Thyroid gland (tissue), 4 donors: ENCODE results near the gene TOM1L2. TPM values are rescaled to one million over a fixed set of nuclear protein-coding genes. Genes with fewer than 3 reads are reported as not detected.
A peak's percentile ranks its signal among the peaks of the same experiment; 100 is the strongest.

Experiments used
- DNase-seq, 2 donors: peaks; one replicate each; pipeline ENCODE4 v3.0.0-alpha.2; 2019
- H3K27ac ChIP-seq, 3 donors: fragments of 200-600 bp; sonication (generic); 1 replicate in 2 of 3; 2 replicates in 1 of 3; pipeline ENCODE4 v1.5.1; 2016 to 2019; ENCODE audit warnings: mild to moderate bottlenecking in 1 of 3, moderate library complexity in 1 of 3
- H3K27me3 ChIP-seq: fragments of 200-600 bp; sonication (generic); one replicate; pipeline ENCODE4 v1.5.1; 2019
- H3K36me3 ChIP-seq, 2 donors: fragments of 200-600 bp; sonication (generic); one replicate each; pipeline ENCODE4 v1.5.1; 2016 to 2019
- H3K4me1 ChIP-seq, 2 donors: fragments of 200-600 bp; sonication (generic); one replicate each; pipeline ENCODE4 v1.5.1; 2017 to 2019
- H3K4me3 ChIP-seq, 3 donors: fragments of 200-600 bp; sonication (generic); replicated peaks in 1 of 3; 1 replicate in 2 of 3; 2 replicates in 1 of 3; pipeline ENCODE4 v1.5.1; 2016; ENCODE audit warnings: mild to moderate bottlenecking in 1 of 3
- H3K9me3 ChIP-seq: fragments of 200-600 bp; sonication (generic); one replicate; pipeline ENCODE4 v1.5.1; 2017
- POLR2A ChIP-seq, 2 donors: fragments of 450-650 bp; IDR thresholded peaks; one replicate each; pipeline ENCODE4 v1.6.1; 2017; ENCODE audit warnings: antibody characterized with exemption in 2 of 2, mild to moderate bottlenecking in 2 of 2, moderate library complexity in 1 of 2
- WGBS, 2 donors: methylation state at CpG; one replicate each; pipeline ENCODE4 v1.1.5; 2017; 5-methylcytosine and 5-hydroxymethylcytosine counted together
- intact Hi-C: fragments of 100-400 bp; cut with DNase I; formaldehyde crosslinking; loops from one replicate; pipeline ENCODE4 v1.15.1; 2023
- total RNA-seq, 4 donors: library from RNA; depleted of rRNA; stranded (reverse); fragments of >200 nt; gene quantifications; one replicate each; pipeline ENCODE4 v1.2.3, GENCODE V29; 2016
- TF ChIP-seq, protein P1 (sequence below), 6 experiments: fragments of 200-600 bp in 3 of 6; fragments of 450-650 bp in 3 of 6; sonication (generic) in 3 of 6; IDR thresholded peaks; one replicate each; pipeline ENCODE4 v1.5.1; 2016 to 2019; ENCODE audit warnings: antibody characterized with exemption in 6 of 6, mild to moderate bottlenecking in 2 of 6, inconsistent platforms in 1 of 6, moderate library complexity in 1 of 6

TOM1L2 gene
- total RNA-seq, 4 donors from 2014 or later: 138 to 881 (median 257) TPM

DNA sequence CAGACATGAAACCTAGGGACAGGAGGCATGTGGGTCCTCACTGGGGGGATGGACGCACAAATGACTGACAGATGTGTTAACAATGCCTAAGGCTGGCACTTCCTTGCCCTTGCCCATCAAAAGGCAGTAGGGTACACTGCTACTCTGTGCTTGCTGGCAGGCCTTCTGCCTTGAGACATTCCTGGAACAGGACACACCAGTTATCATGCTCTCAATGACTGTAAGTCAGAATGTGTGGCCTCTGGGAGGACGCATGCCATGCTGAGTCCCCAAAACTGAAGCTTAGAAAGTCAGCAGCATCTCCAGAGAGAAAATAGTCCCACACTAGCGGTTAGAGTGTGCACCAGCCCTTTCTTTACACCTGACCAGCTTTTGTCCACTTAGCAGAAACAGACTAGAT is 119.3 kb downstream of the TOM1L2 start:
- intact Hi-C loops: loop anchor here (10.0 kb wide), 1 partner anchor 182 kb away; the partner anchor contains the start of genes ATPAF2 and GID4
- TF ChIP-seq POLR2A (IDR thresholded peaks at IDR 0.05): no peak
- TF ChIP-seq, protein P1, sequence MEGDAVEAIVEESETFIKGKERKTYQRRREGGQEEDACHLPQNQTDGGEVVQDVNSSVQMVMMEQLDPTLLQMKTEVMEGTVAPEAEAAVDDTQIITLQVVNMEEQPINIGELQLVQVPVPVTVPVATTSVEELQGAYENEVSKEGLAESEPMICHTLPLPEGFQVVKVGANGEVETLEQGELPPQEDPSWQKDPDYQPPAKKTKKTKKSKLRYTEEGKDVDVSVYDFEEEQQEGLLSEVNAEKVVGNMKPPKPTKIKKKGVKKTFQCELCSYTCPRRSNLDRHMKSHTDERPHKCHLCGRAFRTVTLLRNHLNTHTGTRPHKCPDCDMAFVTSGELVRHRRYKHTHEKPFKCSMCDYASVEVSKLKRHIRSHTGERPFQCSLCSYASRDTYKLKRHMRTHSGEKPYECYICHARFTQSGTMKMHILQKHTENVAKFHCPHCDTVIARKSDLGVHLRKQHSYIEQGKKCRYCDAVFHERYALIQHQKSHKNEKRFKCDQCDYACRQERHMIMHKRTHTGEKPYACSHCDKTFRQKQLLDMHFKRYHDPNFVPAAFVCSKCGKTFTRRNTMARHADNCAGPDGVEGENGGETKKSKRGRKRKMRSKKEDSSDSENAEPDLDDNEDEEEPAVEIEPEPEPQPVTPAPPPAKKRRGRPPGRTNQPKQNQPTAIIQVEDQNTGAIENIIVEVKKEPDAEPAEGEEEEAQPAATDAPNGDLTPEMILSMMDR (IDR thresholded peaks at IDR 0.05): peak in 1 of 6 experiments; percentile 17
- Histone ChIP-seq H3K36me3 (no peaks in the 10 kb centered on the region), H3K9me3 (no peaks in the 10 kb centered on the region), H3K4me3 (no peak overlapping the region), H3K27me3 (no peaks in the 10 kb centered on the region), H3K27ac (peak overlapping the region; percentile 48 to 76 (median 67)), H3K4me1 (peaks cover 72 to 92% of the 10 kb centered on the region in 2 donors)
- DNase-seq: peak in 1 of 2 donors; percentile 36
- 60 to 69% methylated on average over 3 of the region's 3 CpGs for WGBS, 2 donors

DNA sequence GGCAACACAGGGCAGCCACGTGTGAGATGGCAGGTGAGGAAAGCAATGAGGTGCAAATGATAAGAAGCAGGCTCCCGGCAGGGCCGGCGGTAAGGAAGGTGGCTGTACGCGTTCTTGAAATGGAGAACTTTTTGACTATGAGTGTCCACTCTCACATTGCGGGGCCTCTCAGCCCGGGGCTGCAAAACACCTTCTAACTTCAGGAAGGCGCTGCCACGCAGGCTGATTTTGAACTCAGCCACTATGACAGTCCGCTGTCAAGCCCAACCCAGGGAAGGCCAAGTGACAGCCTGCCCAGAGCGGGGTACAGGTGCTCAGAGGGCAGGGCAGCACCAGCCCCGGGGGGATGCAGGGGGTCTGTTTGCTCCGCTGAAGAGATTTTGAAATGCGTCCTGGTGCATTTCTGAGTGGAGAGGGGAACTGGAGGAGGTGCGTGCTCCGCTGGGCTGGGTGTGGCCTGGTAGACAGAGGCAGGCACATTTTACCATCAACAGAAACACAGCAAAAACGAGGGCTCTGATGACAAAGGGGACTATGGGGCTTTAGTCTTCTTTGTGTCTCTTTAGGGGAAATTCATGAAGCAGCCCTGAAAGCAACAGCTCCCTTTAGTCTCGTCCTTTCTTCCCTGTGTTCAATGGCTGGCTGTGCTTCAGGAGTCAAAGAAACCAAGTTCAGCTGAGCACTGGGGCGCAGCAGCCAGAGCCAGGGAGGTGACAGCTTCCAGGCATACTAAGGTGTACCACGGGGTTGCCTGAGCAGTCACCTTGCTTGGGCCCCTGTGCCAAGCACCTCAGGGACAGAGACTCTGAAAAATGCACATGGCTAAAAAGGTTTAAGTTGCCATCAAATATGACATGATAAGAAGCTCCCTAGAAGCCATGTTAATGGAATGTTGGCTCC is 120.8 kb downstream of the TOM1L2 start:
- TF ChIP-seq, protein P1 (IDR thresholded peaks at IDR 0.05): no peak
- TF ChIP-seq POLR2A (IDR thresholded peaks at IDR 0.05): peak in 1 of 2 donors; percentile 10
- WGBS, 2 donors: 56% methylated on average over 17 to 21 of the region's 21 CpGs
- Histone ChIP-seq H3K4me1 (peaks cover 65 to 90% of the 10 kb centered on the region in 2 donors), H3K27me3 (no peaks in the 10 kb centered on the region), H3K36me3 (peaks cover 9 to 12% of the 10 kb centered on the region in 2 donors), H3K27ac (peak overlapping the region; percentile 70 to 99 (median 76)), H3K9me3 (no peaks in the 10 kb centered on the region), H3K4me3 (no peak overlapping the region)
- peak; percentile 85 to 89 for DNase-seq
- intact Hi-C loops: loop anchor here (10.0 kb wide), 1 partner anchor 183 kb away; the partner anchor contains the start of genes ATPAF2 and GID4

DNA sequence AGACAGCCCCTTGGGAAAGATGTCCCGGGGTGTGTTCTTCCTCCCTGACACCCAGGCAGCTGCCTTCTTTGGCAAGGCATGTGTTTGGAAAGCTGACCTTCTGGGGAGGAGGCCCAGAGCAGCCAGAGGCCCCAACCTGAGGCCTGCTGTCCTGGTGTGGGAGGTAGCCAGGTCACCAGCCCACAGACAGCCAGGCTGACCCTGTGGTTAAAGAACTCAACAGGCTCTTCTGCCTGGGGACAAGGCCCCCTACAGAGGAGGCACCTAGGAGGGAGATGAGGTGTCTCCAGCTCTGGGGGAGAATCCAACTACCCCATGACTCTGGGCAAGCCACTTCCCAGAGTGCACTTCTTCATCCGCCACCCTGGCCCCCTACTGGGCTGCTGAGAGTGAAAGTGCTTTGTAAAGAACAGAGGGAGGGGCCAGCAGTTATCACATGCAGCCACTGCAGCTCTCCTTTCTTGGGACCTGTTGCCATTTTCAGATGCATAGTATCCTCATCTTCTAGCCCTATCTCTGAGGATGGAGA is 122.3 kb downstream of the TOM1L2 start:
- peaks cover 65 to 89% of the 10 kb centered on the region in 2 donors for H3K4me1 ChIP-seq

GRCh38 chr17:17849147-17849820 is 122.9 kb downstream of the TOM1L2 start:
- peak; percentile 66 to 70 for DNase-seq
- Histone ChIP-seq H3K36me3 (peaks cover 9 to 13% of the 10 kb centered on the region in 2 donors), H3K4me3 (no peak overlapping the region), H3K4me1 (peaks cover 69 to 88% of the 10 kb centered on the region in 2 donors), H3K9me3 (no peaks in the 10 kb centered on the region), H3K27me3 (no peaks in the 10 kb centered on the region), H3K27ac (peak overlapping the region; percentile 42 to 99 (median 76))
- 32 to 44% methylated on average over 4 of the region's 5 CpGs for WGBS, 2 donors
- intact Hi-C loops: no loop called here
- no peak for TF ChIP-seq POLR2A (IDR thresholded peaks at IDR 0.05)
- TF ChIP-seq, protein P1 (IDR thresholded peaks at IDR 0.05): no peak

More for the DNA sequence above, 122.3 kb downstream of the TOM1L2 start:
- Histone ChIP-seq H3K27ac (peak overlapping the region; percentile 42 to 99 (median 76)), H3K9me3 (no peaks in the 10 kb centered on the region), H3K4me3 (no peak overlapping the region), H3K36me3 (peaks cover 9 to 13% of the 10 kb centered on the region in 2 donors), H3K27me3 (no peaks in the 10 kb centered on the region)
- intact Hi-C loops: loop anchor here (10.0 kb wide), 1 partner anchor 185 kb away; the partner anchor contains the start of genes ATPAF2 and GID4
- peak; percentile 66 to 69 for DNase-seq
- TF ChIP-seq, protein P1 (IDR thresholded peaks at IDR 0.05): peak in 3 of 6 experiments; percentile 13 to 28 (median 13)
- TF ChIP-seq POLR2A (IDR thresholded peaks at IDR 0.05): no peak
- 60 to 66% methylated on average over 1 to 2 of the region's 2 CpGs for WGBS, 2 donors
